SIG-M5 (cell line): ENCODE measurements around the gene OR2G3.

Source experiments
- DNase-seq: peaks from one replicate; lab custom pipeline; 2025; lab: John Stamatoyannopoulos, UW

Gene OR2G3

GRCh38 chr1:247605286-247605685 lies at the start of gene OR2G3:
Gene OR2G3, plus strand, starts transcription at chr1:247605586. Its CDS starts 0 bp downstream, at chr1:247605586.
- DNase-seq, result no peak

DNA sequence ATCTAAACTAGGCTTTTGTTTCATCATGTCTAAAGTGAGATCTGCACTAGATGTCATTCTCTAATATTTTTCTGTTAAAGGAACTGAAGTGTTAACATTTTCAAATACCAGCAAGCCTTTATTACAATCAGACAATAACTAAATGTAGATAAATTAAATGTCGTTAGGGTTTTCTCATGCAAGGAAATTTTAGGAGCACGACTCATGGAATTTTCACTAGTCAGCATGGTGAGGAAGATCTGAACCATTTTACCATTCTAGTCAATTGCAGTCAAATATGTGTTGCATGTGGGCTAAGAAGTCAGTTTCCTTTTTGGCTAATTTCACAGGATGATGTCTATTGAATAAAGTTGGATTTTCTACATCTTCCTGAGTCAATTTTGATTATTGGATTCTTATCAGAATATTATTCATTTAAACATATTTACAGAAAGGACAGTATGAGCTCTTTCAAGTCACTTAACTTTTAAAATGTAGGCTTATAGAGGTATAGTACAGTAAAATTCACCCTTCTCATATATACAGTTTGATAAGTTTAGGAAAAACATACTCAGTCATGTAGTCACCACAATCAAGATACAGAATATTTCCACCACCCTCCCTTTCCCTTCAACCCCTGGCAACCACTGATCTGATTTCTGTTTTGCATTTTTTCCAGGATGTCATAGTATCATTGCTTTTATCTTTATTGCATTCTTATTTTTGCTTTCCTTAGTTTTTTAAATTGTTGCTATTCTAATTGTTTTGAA lies 47.3 kb upstream of the OR2G3 start:
- DNase-seq, result no peak

- no peak for DNase-seq
Observed at GRCh38 chr1:247561711-247562110, 43.7 kb upstream of the OR2G3 start.

GRCh38 chr1:247562198-247562597 lies 43.2 kb upstream of the OR2G3 start:
- DNase-seq, result no peak

- DNase-seq, result no peak
Observed at GRCh38 chr1:247574236-247574635, 31.1 kb upstream of the OR2G3 start.

DNA sequence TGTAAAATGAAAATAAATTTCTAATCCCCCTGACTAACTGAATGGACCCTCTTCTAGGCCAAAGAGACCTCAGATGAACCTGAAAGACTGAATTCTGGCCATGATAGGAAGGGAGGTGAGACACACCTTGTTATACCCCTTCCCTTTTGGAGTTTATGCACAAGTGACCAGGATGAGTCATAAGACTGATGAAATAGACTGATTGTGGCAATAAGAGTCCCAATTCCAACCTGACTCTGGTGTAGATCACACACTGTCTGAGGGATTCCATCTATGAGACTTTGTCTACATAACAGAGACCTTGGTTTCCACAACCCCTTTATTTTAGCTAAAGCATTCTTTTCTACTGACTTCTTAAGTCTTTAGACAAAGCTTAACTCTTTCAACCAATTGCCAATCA lies 30.7 kb upstream of the OR2G3 start:
- no peak for DNase-seq

DNA sequence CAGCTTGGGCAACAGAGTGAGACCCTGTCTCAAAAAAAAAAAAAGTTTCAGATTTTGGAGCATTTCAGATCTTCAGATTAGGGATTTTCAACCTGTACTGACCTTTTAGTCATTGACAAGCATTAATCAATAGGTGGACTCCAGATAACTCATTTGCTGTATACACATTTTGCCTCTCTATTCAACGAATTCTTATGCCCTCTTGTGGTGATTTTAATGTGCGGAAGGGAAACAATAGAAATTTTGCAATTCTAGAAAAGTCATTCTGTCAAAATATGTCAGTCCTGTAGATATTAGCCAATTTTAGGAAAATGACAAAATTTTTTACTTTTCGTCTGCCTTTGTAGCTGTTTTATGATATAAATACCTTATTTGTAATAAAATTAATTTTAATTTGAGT lies 28.9 kb upstream of the OR2G3 start:
- peak; percentile 20 for DNase-seq

- no peak for DNase-seq
Observed at GRCh38 chr1:247578946-247579460, 26.4 kb upstream of the OR2G3 start.

DNA sequence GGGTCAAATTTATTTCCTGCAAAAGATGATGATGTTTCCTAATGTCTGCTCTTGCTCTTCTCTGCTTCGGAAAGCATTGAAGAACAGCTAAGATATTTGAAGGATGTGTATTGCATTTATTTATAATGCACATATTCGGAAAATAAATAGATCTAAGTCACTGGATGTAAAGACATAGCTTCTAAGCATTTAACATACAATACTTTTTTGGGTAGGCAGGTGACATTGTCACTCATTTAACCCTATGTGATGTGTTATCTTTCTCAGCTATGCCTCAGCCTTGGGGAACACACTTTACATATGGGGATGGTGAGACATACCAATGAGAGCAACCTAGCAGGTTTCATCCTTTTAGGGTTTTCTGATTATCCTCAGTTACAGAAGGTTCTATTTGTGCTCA lies 17.3 kb upstream of the OR2G3 start, which contains the start of gene OR2G2:
Gene OR2G2 (plus strand): TSS at position 301 of the 400 bp plus-strand sequence. CDS start 0 bp downstream, at position 301.
- no peak for DNase-seq

DNA sequence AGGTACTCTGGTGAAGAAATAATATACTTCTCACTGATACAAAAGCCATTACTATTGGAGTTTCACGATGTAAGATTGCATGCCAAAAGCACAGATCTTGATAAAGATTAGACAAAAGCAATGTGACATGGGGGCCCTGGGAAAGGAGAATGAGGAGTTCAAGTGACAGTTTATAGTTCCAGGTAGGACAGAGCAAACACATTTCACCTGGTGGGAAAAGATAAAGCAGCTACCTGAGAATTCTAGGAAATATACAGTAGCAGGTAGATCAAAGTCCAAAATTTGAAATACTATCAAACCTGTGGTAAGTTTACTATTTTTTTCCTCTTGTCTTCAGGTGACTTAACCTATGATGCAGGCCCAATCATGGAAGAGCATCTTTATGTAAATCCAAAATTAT lies 8.0 kb downstream of the OR2G3 start:
- DNase-seq, result no peak

DNA sequence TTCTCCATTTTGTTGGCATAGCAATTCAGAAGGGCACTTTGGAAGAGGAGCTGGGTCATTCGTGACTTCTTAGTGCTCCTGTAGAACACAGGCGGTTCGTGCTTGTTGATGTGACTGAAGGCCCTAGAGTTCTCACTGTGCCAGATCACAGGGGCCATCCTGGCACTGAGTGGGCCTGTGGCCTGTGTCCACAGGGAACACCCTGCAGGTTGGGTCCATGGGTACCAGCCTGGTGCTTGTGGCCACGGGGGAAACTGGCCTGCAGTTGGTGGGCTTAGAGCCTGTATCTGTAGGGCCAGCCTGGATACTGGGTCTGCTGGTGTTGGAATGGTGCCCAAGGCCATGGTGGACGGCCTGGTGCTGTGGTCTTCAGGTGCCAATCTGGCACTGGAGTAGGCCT lies 9.2 kb downstream of the OR2G3 start:
- no peak for DNase-seq

- DNase-seq, result no peak
Observed at GRCh38 chr1:247627951-247628350, 22.6 kb downstream of the OR2G3 start.

- DNase-seq, result no peak
Observed at GRCh38 chr1:247638011-247638410, 32.6 kb downstream of the OR2G3 start.

- DNase-seq, result no peak
Observed at GRCh38 chr1:247638781-247639180, 33.4 kb downstream of the OR2G3 start.

DNA sequence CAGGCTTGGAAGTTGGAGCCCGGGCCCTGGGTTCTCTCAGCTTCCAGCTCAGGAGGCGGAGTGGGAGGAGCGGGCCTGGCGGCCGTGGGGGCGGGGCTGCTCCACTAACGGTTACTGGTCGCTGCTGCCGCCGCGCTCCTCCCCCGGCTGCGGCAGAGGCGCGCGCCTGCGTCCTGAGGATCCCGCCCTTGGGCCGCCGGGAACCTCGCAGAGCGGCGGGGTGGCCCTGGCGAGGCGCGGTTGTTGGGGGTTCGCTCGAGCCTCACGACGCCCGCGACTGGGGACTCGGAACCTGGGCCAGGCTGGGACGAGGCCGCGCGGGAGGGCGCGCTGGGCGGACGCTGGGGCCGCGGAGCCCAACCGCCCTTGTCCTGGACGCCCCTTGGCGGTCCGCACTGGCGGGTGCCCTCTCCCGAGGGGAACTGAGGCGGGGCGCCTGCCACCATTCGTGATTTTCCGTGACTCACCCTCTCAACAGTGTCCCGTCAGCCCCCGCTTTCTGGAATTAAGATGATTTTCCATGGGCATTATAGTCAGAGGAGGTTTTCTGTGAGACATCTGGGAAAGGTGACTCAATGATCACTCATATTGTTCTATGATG lies 34.1 kb downstream of the OR2G3 start:
- DNase-seq, result no peak

- no peak for DNase-seq
Observed at GRCh38 chr1:247642742-247643141, 37.4 kb downstream of the OR2G3 start.

DNA sequence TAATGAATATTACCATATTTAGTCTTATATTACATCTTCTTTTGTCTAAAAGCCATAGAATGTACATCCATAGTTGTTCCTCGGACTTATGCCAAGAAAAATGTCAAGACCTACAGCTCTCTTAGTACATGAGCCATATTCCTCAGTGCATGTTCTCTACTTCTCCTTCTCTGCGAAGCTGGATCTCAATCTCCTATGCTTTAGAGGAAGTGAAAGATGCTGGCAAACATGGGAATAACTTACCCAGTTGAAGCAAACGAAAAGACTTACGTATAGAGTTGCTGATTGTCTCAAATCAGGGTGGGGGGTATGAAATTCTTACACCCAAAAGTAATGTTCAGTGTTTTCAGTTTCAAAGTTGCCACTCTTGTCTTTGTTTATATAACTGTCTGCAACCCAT lies 41.5 kb downstream of the OR2G3 start:
- no peak for DNase-seq

DNA sequence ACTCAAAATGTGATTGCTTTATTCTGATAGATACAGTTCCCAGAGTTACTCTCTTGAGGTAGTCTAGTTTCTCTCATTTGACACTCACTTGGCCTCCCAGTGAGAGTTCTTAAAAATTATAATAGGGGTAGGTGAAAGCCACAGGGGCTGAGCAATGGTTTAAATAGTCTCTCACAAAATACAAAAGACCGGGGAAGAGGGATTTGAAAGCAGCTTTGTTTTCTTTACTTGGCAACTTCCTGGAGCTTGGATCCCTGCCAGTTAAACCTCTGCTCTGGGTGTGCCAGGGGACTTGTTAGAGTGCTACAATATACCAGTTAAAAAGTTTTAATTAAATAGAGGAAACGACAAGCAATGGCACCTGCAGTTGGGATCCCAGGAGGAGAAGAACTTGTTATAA lies 42.5 kb downstream of the OR2G3 start:
- no peak for DNase-seq

DNA sequence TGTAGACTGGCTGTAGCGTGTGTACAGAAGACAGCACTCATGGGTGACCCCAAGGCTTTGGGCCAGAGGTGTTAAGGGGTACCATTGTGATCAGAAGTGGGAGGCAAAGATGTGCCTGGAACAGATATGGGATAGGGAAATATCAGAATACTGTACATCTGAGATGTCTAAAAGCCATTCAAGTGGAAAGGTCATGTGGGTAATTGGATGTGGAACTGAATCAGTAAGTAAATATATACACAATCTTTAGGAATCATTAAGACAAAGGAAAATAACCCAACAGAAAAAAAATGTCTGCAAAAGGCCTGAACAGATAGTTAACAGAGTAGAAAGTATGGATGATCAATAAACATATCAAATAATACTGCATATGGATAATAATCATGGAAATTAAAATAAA lies 47.7 kb downstream of the OR2G3 start:
- DNase-seq, result no peak
